A673 (cell line): ENCODE measurements around the gene C19orf73.
"Not testable (repeated sequence)": the region's sequence is repeated elsewhere in the genome, so short reads cannot be mapped to it uniquely, and the experiment has no call there.

ENCODE experiments used
- EZH2 ChIP-seq: fragments of 200-600 bp; sonication (generic); IDR thresholded peaks from 2 replicates; pipeline ENCODE4 v1.6.1; 2017; ENCODE audit warnings: borderline replicate concordance, low read depth, mild to moderate bottlenecking, mixed read lengths, antibody characterized with exemption, low read length; ENCODE audit not compliant: poor library complexity, severe bottlenecking
- TF ChIP-seq, protein P1 (sequence below): fragments of 300-800, 200-600 bp; sonication (generic); conservative IDR thresholded peaks from 2 replicates; pipeline ENCODE4 v1.5.1; 2017; ENCODE audit warnings: low read depth, mild to moderate bottlenecking, antibody characterized with exemption, low read length, moderate library complexity, mixed read lengths

DNA sequence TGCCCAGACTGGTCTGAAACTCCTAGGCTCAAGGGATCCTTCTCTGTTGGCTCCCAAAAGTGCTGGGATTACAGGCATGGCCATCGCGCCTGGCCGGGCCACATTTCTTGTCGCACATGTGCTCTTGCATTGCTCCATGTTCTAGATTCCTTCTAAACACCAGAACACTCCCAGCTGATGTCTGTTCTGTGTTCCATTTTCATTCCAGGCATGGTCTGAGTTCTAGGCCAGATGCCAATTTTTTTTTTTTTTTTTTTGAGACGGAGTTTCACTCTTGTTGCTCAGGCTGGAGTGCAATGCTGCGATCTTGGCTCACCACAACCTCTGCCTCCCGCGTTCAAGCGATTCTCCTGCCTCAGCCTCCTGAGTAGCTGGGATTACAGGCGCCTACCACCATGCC, 2.9 kb upstream of the C19orf73 start:
- TF ChIP-seq EZH2: not testable (repeated sequence)
- TF ChIP-seq, protein P1, sequence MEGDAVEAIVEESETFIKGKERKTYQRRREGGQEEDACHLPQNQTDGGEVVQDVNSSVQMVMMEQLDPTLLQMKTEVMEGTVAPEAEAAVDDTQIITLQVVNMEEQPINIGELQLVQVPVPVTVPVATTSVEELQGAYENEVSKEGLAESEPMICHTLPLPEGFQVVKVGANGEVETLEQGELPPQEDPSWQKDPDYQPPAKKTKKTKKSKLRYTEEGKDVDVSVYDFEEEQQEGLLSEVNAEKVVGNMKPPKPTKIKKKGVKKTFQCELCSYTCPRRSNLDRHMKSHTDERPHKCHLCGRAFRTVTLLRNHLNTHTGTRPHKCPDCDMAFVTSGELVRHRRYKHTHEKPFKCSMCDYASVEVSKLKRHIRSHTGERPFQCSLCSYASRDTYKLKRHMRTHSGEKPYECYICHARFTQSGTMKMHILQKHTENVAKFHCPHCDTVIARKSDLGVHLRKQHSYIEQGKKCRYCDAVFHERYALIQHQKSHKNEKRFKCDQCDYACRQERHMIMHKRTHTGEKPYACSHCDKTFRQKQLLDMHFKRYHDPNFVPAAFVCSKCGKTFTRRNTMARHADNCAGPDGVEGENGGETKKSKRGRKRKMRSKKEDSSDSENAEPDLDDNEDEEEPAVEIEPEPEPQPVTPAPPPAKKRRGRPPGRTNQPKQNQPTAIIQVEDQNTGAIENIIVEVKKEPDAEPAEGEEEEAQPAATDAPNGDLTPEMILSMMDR: not testable (repeated sequence)
